NCI-H1105 (cell line): ENCODE results near the gene PXT1.
"Not testable (repeated sequence)": the region's sequence is repeated elsewhere in the genome, so short reads cannot be mapped to it uniquely, and the experiment has no call there.

Experiments used
- DNase-seq: peaks from one replicate; lab custom pipeline; 2025; lab: John Stamatoyannopoulos, UW

PXT1 gene

DNA sequence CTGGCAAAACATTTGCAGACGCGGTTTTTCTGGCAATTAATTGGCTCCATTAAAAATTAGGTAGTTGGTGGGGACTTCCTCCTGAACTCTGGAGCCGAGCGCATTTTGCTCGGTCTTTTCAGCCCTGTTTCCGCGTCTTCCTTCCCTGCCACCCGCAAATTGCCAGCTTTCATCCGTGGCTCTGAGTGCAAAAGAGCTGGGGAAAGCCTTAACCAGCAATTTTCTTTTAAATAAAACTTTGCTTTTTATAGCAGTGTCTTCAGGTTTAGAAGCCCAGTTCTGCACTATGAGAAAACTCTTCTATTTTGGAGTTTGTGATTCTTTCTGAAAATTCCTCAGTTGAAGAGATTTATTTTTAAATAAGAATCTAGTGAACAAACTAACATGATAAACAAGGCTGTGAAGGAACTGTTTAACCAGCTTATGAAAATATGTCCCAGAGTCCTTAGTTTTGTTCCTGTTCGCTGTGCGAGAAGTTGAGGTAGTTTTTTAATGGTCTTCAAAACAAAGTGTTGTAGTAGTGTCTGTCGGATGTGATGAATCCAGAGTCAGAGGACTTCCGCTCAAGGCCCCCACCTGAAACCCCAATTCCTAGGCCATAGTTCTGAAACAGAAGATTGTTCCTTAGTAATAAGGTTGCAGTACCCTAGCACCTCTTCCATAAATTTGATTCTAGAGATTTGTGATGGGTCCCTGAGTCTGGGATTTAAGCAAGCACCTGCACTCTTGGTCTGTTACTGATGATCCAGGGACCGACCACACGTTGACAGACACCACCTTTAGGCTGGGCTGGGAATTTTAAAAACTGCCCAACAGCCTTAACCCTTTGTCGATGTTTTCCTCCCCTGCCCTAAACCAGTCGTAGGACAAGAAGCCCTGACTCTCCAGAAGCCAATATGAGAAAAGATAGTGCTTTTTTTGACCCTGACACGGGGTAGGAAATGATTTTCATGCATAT is 1.1 kb upstream of the PXT1 start:
- DNase-seq = no peak

GRCh38 chr6:36442103-36442670 is 467 bp downstream of the PXT1 start:
- no peak for DNase-seq

DNA sequence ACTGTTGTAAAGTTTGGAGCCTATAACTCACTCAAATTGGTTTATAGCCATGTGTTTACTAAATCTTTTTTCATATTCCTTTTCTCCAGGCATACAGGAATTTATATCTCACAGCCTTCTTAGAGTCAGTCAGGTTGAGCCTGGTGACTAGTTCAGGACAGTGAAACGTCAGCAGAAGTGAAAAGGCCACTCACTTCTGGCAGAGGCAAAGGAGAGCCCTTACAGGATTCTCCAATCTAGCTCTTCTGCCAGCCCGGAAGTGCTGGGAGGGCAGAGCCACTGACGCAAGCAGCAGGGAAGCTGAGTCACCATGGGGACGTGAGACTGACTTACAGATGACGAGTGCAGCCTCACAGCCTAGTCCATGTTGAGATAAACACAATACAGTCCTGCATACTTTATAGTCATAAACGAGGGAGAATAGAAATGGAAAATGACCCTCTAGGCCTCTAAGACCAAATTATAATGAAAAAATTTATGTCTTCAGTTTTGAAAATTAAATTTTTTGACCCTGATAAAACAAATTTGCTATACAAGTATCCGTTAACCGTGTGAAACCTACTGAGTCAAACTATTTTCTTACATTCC is 1.3 kb downstream of the PXT1 start:
- peak; percentile 20 for DNase-seq

GRCh38 chr6:36436466-36436865 is 6.2 kb downstream of the PXT1 start:
- no peak for DNase-seq

DNA sequence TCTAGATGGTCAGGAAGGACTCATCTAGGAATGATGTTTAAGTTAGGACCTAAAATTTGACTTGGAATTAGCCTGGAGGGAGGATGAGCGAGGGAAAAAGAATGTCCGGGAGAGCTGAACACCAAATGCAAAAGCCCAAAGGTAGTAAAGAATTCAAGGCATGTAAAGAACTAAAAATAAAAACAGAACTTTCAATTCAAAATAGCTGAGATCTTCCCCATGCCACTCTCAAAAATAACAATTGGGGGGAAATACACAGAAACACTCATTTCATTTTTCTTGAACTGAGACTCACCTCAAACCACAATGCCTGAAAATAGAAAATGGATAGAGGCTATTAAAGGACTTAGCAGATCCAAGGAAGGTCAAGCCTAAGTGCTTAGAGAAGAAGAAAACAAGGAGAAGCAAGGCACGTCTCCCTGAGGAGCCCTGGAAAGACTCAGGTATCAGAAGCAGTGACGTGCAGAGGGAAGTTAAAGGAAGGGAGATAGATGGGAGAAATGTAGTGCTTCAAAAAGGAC is 10.4 kb downstream of the PXT1 start:
- no peak for DNase-seq

DNA sequence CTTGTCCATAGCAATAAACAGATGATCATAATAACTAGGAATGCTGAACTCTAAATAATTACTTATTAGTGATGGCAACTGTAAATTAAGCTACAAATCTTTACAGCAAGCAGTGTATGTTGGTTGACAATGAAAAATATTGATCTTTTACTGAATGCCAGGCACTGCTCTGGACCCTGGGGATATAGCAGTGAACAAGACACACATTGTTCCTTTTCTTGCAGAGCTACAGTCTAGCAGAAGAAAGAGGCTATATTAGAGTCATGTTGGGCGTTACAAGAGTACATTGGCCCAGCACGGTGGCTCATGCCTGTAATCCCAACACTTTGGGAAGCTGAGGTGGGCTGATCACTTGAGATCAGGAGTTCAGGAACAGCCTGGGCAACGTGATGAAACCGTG is 11.5 kb downstream of the PXT1 start:
- no peak for DNase-seq

DNA sequence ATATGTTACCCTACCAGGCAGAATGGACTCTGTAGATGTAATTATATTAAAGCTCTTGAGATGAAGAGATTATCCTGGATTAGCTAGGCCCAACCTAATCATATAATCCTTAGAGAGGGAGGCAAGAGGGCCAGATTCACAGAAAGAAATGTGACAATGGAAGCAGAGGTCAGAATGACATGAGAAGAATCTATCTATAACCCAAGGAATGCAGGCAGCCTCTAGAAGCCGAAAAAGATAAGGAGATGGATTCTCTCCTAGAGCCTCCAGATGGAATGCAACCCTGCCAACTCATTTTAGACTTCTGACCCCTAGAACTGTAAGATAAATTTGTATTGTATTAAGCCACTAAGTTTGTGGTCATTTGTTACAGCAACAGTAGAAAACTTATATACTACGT is 12.3 kb downstream of the PXT1 start:
- DNase-seq = no peak

DNA sequence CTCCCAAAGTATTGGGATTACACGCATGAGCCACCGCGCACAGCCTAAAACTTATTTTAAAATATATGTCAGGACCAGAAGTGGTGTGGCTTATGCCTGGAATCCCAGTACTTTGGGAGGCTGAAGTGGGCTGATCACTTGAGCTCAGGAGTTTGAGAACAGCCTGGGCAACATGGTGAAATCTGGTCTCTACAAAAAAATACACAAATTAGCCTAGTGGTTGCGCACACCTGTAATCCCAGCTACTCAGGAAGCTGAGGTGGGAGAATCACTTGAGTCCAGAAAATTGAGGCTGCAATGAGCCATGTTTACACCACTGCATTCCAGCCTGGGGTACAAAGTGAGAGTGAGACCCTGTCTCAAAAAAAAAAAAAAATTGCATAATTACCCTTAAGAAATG is 13.7 kb downstream of the PXT1 start:
- DNase-seq = no peak

DNA sequence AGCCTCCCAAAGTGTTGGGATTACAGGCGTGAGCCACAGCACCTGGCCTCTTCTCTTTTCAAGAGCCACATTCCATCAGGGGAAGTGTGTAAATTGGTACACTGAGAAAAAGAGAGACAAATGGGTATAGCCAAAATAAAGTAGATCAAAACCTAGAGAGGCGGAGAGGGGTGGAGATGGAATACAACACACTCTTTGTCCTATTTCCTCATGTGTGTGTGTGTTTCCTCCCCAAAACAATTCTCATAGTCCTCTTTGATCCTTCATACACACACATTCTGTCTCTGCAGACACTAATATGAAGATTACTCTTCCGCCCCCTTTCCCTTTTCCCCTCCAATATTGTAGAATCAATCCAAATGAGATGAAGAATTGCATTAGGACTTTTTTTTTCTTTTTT is 16.0 kb downstream of the PXT1 start:
- DNase-seq = no peak

DNA sequence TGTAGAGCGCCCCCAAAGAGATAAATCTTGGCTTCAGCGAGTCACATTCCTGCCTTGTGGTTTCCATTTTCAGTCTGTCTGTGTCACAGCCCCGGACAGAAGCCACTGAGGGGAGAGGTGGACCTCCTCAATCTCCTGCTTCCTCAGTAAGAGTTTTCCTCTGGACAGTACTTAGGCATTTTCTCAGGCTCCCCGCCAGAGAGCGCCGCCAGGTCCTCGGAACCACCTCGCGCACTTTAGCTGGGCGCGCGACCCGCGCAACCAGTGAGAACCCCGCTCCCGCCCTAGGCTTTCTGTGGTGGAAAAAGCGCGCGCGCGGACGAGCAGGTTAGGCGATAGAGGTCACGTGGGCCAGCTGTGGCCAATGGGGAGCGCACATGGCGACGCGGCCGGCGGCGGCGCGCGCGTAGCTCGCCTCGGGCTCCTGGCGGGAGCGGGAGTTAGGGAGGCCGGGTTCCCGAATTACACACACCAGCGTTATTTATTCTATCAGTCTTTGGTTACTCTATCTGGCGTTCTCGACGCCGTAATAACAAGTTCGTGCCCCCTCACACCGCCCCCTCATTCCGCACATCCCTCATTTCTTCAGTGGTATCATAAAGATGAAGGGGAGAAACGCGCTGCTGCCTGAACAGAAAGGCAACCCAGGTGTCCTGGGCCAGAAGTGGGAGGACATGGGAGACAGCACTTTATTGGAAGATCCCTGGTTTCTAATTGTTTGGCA is 19.4 kb downstream of the PXT1 start:
- peak; percentile 84 for DNase-seq

DNA sequence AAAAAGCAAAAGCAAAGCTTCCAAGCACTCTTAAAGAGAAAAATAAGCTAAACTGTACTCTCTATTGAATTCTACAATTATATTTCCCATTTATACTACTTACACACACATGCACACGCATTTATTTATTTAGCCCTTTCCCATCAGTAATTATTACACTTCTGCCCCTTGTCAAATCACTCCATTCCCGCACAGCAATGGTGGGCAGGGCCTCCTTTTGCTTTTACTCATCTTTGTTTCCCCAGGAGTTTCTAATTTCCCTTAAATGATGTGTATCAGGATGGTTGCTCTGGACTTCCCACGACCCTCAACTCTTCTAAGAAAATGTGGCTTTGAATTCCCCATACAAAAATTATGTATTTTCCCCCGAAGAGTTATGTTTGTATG is 19.9 kb downstream of the PXT1 start:
- DNase-seq = no peak

DNA sequence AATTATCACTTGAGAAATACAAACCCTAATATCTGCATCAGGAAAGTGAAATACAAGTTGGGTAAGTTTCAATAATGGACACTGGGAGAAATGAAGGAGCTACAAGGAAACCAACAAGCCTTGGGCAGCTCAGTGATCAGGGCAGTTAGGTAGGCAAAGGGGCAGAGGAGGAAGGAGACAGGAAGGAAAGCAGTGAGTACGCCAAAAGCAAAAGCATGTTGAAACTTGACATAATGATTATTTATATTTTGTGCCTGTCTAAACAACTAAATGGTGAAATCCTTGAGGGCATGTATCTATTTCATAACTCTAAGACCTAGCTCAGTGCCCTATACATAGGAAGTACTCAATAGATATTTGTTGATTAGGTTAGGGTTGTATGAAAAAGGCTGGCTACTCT is 23.3 kb downstream of the PXT1 start:
- DNase-seq = no peak

DNA sequence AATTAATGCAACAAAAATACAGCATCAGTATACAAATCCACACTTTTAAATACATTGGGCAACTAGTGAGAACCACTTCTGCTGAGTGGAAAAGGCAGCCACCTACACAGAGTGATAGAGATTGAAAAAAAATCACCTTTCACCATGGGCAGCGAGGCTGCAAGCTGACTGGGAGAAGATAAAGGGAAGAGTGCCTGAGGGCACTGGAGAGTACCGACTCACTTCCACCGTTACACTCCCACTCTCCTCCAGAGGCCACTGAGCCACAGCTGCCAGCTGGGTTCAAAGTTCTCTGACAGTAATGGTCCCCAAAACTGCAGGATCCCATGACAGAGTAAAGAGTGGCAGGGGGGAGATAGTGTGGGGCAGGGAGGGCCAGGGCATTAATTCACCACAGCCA is 24.1 kb downstream of the PXT1 start:
- DNase-seq = no peak

- no peak for DNase-seq
Observed at GRCh38 chr6:36414481-36414880, 28.2 kb downstream of the PXT1 start.

GRCh38 chr6:36413489-36414480 is 28.9 kb downstream of the PXT1 start:
- DNase-seq = no peak

- DNase-seq = not testable (repeated sequence)
Observed at GRCh38 chr6:36409718-36410117, 32.9 kb downstream of the PXT1 start.

DNA sequence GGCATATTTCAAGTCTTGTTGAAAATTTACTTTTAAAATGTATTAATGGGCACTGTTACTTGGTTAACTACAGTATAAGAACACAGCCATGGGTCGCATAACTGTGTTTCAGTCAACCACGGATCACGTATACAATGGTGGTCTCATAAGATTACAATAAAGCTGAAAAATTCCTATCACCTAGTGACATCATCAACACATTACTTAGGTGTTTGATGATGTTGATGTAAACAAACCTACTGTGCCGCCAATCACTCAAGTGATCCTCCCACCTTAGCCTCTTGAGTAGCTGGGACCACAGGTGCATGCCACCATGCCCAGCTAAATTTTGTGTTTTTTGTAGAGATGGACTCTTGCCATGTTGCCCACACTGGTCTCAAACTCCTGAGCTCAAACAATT is 38.5 kb downstream of the PXT1 start:
- no peak for DNase-seq

DNA sequence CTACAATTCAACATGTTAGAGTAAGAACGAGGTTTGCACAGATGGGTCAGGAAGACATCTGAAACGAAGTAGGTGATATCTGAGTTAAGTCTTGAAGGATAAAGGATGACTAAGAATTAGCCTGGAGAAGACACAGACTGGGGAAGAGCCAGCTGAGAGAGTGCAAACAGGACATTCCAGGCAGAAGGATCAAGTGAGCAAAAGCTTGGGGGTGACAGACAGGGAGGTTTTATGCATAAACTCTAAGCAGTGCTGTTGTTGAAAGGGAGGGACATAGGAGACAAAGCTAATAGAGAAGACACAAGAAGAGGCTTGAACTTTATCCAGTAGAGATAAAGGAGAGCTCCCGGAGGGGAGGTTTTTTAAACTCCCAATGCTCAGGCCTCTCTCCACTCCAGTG is 40.2 kb downstream of the PXT1 start:
- no peak for DNase-seq

DNA sequence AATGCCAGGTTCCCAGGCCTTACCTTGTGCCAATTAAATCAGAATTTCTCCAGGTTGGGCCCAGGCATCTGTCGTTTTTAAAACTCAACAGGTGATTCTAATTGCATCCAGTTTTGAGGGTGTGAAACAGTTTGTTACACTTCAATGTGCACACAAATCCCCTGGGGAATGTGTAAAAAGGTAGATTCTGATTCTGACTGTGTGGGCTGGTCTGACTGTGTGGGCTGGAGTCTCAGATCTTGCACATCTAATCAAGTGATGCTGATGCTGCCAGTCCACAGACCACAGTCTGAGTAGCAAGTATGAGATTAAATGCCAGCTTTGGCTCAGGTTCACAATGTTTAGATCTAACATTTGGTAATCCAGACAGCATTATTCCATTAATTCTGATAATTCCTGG is 42.7 kb downstream of the PXT1 start:
- DNase-seq = no peak

DNA sequence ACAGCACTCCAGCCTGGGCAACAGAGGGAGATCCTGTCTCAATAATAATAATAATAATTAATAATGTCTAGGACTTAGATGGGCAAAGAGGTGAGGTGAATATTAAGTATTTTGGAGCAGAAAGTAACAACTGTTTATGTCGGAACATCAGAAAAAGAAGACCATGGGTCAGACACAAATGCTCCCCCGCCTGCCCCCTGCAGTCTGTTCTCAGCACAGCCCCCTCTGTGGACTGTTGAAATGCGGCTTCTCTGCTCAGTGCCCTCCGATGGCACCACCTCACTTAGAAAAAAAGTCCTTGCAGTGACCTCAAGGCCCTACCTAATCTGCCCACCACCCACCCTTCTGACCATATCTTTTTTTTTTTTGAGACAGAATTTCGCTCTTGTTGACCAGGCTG is 50.0 kb downstream of the PXT1 start:
- no peak for DNase-seq

DNA sequence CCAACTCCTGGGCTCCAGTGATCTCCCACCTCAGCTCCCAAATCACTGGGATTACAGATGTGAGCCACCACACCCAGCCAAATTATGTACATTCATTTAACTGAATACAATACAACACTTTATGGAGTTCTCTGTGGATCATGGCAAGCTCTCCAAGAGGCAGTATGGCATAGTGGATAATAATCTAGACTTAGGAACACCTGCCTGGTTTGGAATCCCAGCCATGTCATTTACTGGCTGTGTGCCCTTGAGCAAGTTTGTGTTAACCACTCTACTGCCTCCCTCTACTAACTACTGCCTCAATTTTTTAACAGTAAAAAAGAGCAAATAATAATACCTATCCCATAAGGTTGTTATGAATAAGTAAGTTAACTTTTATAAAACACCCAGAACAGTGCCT is 53.3 kb downstream of the PXT1 start:
- DNase-seq = no peak
